HG03064 (cell line): ENCODE measurements around the gene APBA1.
A peak's percentile ranks its signal among the peaks of the same experiment; 100 is the strongest.
"Not testable (repeated sequence)": the region's sequence is repeated elsewhere in the genome, so short reads cannot be mapped to it uniquely, and the experiment has no call there.

Source experiments
- ATAC-seq: cut with Tn5 transposase; IDR thresholded peaks from one replicate; pipeline ENCODE4 v1.9.1; 2021; ENCODE audit warnings: low read depth; ENCODE audit not compliant: unreplicated experiment

The APBA1 gene

DNA sequence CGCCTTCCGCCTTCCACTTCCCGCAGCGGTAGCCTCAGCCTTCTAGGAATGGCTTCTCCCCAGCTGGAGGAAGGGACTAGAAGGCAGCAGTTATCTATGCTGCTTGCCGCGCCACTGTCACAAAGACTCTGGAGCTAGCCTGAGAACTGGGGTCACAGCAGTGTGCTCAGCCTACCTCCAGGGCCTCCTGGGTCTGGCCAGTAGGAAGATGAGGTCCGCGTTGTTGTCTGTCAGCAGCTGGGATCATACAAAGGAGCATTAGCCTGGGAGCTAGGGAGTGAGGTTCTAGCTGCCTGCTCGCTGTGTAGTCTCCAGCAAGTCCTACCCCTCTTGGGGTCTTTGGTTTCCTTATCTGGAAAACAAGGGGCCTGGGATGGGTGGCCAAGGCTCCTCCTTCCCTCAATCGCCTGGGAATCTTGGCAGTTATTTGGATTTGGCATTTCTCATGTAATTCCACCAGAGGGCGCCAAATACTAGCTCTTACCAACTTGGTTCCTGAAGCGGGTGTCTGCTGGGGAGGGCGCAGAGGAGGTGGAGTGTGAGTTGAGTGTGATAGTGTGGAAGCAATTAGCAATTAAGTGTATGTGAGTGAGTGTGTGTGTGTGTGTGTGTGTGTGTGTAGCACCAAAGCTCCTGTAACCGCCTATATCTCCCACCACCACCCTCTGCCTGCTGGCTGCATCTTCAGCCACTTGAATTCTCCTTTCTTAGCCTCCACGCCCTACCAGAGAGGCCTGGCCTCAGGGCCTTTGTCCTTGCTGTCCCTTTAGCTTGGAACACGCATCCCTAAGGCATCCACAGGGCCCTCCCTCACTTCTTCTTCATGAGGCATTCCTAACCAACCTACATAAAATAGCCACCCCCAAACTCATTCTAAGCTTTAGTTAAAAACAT, 250.0 kb downstream of the APBA1 start:
- ATAC-seq, result peak; percentile 46

DNA sequence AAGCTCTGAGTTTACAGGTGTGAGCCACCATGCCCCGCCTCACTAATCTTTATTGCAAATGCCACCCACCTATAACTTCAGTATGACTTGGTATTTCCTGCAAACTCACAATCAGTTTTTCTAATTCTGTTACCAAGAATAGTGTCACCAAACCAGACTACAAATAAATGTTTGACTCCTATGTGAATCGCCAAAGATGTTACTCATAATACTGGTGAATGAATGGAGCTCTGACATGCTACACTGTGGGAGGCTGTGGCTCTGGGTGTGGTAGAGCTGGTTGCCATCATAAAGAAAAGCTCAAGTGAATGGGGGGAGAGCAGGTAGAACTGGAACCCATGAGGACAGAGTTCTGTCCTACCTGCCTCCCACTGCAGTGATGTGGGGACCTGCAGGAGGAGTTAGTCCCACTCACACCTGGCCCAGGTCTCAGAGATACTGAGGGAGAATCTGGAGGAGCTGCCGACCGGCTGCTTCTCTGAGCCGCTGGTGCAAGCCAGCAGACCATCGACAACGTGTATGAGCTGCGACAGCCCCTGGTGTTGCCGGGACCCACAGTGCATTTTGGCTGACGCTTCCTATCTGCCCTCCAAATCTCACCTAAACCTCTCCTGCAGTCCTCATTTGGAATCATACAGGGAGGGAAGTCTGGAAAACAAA, 251.4 kb downstream of the APBA1 start:
- no peak for ATAC-seq

DNA sequence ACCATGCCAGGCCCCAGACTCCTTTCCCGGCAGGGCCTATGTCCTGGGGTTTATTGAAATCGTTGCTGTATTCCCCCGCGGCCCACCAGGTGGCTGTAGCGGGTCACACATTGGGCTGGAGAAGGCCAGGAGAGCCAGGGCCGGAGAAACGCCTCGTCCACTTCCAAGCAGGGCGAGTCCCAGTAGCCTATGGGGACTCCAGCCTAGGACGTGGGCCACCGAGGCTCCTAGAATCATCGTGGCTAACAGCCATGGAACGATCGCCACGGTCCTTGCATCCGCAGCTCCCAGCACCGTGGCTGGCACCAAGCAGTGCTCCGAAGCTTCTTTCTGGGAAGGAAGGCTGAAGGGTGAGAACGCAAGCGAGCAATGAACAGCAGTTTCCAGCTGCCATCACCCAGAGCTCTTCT, 259.4 kb downstream of the APBA1 start:
- no peak for ATAC-seq

DNA sequence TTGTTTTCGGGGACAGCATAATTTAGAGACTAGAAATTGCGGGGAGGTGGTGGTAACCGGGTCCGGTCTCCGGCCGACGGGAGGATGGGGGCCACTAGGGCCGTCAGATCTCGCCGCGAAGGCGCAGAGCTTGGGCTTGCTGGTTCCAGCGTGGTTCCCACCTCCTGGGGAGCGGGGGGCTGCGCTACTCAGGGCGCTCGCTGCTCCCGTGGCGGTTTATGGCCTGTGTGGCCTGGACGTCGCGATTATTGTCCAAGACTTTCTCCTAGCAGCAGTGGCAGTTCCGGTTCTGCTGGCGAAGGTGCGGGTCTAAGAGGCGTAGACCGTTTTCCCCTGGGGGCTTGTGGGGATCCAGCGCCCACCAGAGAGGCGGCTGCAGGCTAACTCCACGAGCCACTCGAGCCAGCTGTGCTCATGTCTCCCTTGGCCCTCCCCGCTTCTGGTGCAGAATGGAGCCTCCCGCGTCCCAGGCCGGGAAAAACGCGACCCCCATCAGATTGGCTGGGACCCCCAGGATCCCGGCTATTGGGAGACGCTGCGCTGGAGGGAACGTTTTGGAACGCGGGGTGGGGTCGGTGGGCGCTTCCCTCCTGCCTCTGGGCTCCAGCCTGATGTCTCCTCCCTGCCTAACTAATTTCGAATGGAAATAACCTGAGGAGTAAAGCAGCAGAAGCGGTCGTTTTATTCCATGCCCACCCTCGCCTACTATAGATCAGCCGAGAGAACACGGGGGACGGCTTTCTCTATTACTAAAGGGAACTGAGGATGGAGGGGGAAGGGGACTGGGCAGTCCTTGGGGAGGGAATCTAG, 260.0 kb downstream of the APBA1 start:
- no peak for ATAC-seq

DNA sequence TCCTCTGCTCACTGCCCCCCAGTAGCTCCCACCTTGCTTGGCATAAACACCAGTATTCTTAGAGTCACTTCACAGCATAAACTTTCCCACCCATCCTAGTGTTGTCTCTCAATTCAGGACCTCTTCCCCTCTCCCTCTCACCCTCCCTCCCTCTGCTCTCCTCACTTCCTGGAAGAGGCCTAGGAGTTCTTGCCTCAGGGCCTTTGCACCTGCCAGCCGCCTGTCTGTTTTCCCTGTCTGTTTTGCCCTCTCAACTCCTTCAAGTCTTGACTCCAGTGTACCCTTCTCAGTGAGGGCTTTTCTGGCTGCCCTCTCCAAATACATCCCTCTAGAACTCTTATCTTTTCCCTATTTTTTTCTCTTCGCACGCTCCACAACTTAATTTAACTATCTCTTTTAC, 260.9 kb downstream of the APBA1 start:
- no peak for ATAC-seq

DNA sequence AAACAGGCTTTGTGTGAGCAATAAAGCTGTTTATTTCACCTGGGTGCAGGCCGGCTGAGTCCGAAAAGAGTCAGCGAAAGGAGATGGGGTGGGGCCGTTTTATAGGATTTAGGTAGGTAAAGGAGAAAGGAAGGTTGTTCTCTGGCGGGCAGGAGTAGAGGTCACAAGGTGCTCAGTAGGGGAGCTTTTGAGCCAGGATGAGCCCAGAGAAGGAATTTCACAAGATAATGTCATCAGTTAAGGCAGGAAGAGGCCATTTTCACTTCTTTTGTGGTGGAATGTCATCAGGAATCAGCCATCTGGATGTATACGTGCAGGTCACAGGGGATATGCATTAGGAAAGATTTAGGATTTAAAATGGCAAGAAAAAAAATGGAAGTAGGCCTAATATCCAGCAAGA, 262.2 kb downstream of the APBA1 start:
- not testable (repeated sequence) for ATAC-seq

DNA sequence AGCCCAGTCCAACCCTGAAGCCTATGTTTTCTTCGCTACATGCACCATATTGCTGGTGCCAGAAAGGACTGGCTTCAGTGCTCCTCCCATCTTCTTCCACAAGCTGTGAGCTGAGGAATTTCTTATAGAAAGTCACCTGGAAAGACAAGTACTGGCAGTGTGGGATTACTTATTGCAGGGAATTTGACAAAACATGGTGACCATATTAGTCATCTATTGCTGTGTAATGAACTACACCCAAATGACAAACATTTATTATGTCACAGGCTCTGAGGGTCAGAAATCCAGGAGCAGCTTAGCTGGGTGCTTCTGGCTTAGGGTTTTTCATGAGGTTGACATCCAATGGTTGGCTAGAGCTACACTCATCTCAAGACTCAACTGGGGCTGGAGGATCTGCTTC, 271.7 kb downstream of the APBA1 start:
- no peak for ATAC-seq

DNA sequence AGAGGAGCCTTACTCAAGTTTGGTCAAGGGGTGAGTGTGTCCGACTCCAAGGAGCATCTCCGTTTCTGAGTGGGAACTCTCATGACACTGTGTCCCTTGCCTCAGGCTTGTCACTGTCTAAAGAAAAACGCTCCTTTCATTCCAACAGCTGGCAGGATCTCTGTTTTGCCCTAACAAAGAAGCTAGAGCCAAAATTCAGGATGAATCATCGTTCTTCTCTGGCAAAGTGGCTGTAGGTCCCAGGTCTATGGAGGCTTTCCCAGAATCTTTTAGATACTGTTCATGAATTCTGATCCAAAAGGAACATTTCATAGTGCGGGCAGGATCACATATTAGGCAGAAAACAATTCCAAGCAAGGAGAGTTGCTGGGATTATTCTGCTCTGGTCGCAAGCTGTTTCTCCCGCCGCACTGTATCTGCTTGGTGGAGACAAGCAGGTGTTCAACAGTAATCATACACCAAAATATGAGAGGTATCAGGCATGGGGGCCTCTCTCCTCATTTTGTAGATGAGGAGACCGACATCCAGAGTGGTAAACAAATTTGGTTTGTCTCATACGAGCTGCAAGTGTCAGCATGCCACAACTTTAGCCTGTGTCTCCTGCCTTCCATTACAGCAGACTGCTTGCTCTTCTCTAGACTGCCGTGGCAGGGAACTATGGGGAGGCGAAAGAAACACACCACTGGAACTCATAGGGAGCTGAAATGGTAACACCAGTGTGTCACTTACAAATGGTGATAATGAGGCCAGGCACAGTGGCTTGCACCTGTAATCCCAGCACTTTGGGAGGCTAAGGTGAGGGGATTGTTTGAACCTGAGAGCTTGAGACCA, 274.6 kb downstream of the APBA1 start:
- ATAC-seq, result no peak

DNA sequence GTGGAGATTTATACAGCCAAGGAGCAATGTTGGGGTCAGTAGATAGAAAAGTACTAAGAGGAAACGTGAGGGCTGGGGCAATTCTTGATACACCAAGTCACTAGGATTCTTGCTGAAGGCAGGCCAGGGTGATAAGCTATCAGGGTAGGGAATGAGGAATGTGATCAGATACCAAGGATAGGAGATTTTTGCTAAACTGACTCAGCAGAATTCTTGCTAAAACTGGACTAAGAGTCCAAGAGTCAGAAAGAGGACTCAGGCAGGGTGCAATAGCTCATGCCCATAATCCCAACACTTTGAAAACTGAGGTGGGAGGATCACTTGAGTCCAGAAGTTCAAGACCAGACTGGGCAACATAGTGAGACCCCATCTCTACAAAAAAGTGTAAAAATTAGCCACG, 275.4 kb downstream of the APBA1 start:
- no peak for ATAC-seq

DNA sequence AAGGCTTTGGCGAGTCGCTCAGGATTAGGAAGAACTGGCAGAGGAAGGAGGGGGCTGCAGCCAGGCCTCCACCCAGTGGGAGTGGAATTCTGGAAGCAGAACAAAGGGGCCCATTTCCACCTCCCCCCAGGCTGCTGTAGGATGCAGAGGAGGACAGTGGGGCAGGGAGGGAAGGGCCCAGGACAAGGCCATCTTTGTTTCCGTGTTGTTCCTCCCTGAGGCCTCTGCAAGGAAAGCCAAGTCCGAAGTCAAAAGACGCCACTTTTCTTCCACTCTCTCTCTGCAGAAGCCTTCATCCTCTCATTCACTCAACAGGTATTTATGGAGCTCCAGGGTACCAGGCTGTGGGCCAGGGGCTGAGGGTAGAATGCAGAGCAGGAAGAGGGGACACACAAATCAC, 276.5 kb downstream of the APBA1 start:
- ATAC-seq, result no peak

DNA sequence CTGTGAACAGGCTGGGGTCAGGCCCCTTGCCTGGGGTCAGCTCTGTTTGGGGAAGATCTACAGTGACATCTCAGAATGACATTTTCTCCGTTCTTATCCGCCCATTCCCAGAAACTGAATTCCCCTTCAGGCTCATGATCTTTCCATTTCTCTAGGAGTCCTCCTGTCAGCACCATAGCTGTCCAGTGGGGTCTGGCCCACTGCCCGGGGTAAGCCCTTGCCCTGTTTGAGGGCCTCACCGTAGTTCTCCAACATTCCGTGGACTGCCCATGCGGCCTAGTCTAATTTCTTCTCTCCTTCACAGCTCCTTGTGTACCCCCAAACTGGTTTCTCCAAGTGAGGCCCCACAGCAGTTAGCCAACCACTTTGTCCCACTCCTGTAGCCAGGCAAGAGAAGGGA, 278.7 kb downstream of the APBA1 start:
- no peak for ATAC-seq

DNA sequence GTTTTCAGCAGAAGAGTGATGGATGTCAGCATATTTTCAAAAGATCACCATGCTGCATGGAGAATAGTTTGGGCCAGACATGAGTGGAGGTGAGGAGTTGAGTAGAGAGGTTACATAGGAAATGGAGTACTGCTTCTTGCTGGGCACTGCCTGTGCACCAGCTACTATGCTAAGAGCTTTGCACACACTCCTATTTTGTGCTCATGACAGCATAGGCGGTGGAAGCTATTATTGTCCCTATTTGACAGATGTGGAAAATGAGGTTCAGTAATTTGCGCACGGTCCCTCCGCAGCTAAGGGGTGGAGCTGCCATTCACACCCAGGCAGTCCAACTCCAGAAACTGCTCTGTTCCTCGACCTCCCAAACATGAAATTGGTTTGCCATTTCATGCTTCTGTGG, 279.3 kb downstream of the APBA1 start:
- no peak for ATAC-seq

DNA sequence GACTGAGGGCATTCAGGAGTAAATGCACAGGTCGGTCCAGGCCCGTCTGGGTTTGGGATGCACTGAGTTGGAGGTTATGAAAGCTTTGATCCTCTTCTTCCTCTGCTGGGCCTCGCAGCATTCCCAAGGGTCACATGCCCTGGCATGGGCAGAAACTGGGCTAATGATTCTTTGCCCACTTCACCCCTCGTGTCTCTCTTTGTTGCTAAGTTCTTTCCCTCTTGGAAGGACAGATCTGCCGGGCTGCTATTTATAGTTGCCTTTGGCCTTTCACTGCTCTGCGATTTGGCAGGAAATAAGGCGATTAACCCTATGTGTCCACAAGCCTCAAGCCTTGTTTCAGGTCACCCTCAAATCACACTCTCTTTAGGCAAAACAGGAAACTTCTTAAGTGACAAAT, 280.2 kb downstream of the APBA1 start:
- ATAC-seq, result no peak

DNA sequence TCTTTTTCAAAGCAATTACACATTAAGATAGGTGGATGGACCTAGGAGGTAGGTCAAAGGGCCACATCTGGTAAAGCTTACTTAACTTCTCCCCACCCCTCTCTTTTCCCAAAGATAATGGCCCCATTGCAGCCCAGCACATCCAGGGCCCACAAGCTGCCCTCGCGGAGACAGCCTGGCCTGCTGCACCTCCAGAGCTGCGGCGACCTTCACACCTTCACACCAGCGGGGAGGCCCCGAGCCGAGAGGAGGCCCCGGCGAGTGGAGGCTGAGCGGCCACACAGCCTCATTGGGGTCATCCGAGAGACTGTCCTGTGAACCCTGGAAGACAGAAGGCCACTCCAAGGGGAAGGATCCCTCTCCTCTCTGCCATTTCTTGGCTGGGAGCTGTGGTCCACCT, 280.7 kb downstream of the APBA1 start:
- no peak for ATAC-seq

DNA sequence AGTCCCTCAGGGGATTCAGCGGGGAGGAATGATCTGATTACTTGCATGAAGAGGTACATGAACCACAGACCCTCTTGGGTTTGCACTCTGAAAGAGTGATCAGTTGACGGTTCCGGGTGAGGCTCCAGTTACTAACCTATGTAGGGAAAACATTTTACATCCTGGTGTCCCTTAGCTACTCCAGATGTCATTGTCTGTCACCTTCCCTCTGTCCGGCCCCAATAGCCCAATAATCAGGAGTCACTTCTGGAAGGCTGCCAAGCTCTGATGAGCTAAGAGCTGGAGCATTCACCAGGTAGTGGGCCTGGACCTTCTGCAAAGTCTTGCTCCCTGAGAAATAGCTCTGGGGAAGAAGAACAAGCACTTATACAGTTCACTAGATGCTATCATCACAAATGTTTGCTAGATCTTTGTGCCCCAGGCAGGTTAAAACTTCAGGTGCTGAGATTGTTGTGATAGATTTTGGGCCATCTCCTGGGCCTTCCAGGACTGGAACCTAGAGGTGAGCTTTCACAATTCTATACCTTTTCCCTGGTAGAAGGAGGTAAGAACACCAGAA, 282.7 kb downstream of the APBA1 start:
- ATAC-seq, result no peak

DNA sequence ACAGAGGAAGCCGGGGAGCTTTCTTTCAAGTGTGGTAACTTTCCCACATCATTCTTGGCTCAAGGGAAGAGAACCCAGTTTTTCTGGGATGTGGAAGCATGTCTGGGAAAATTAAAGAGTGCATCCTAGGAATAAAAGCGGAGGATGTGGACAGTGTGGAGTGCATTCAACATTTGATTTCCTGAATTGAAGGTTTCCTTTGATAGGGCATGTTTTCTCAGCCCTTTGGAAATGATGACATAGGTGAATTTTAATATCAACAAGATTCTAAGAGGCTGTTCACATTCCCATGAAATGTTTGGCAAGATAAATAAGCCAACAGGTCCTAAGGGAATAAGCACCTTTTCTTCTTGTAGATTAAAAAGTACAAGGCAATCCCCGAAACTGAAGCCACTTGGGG, 283.6 kb downstream of the APBA1 start:
- ATAC-seq, result no peak

DNA sequence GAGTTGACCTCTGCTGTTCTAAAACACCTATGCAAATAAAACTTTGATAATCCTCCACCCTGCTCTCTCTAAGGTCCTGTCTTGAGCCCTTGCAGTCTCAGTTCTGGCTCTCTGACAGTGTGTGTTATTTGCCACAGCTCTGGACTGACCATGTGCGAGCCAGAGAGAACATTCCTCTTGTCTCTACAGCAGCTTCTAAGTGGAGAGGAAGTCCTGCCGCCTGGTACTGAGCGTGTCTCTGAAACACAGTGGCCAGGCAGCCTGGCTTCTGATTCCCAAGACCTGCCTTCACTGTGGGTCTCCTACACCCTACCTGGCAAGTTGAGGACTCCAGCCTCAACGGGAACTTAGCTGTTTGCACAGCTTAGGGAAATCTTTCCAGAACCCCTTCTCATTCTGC, 285.5 kb downstream of the APBA1 start:
- no peak for ATAC-seq

DNA sequence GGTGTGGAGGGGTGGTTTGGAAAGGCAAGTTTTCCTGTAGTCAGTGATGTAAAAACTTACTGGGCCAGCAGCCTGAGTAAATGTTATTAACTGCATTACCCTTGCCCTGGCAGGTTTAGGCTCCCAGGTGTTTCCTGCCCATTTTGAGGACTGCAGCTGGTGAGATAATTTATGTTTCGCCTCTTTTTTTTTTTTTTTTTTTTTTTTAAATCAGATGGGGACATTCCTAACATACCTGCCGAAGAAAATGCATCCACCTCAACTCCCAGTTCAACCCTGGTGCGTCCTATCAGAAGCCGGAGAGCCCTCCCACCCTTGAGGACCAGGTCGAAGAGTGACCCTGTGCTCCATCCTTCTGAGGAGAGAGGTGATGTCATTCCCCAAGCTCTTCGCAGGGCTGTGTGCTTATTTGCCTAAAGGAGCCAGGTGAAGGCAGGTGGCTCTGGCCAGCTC, 286.6 kb downstream of the APBA1 start:
- no peak for ATAC-seq

DNA sequence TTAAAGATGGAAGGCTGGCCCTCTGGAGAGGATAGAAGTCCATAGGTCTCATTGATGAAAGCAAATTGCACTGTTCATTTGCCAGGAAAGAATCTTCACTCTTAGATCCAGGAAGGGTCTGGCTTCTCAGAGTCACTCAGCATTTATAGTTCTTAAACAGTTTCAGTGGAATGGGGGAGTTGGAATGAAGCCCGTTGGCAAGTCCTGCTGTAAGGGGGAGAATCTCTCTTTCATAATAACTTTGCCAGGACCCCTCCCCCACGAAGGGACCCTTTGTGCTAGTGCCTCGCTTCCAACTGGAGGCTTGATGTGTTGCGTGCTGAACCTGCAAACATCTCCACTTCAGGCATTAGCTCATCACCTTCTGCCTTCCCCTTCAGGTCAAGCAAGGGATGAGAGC, 290.0 kb downstream of the APBA1 start:
- no peak for ATAC-seq

DNA sequence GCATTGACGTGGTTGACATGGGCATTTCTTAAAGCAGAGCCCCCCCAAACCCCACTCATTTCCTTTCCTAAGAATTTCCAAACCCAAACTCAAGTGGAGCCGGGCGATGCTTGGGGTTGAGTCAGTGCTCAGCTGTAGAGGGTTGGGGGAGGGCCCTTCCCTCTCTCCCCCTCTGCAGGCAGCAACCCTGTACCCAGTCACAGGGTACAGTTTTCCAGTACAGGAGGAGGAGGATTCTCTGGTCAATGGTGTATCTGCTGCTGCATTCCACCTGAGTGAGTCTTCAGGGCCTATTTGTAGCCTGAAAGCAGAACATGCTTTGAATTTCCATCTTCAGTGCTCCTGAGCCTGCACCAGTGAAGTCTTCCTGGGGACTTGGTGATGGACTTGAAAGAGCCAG, 291.4 kb downstream of the APBA1 start:
- ATAC-seq, result no peak
